Epithelial cell of esophagus (primary cell): Measurements from ENCODE around the gene SPEM3.

Experiments
- DNase-seq: peaks from one replicate; pipeline ENCODE4 v3.0.0; 2010; ENCODE audit warnings: low read depth
- H3K4me3 ChIP-seq: 2 replicates; pipeline ENCODE4 v1.5.1; 2011; ENCODE audit warnings: mild to moderate bottlenecking, low read length, control low read depth
- TF ChIP-seq, protein P1 (sequence below): IDR thresholded peaks from 2 replicates; pipeline ENCODE4 v1.5.1; 2011; ENCODE audit warnings: low read depth, mild to moderate bottlenecking, low read length, control low read depth, inconsistent platforms; ENCODE audit not compliant: insufficient read depth; ENCODE audit errors: missing control alignments

Gene SPEM3

DNA sequence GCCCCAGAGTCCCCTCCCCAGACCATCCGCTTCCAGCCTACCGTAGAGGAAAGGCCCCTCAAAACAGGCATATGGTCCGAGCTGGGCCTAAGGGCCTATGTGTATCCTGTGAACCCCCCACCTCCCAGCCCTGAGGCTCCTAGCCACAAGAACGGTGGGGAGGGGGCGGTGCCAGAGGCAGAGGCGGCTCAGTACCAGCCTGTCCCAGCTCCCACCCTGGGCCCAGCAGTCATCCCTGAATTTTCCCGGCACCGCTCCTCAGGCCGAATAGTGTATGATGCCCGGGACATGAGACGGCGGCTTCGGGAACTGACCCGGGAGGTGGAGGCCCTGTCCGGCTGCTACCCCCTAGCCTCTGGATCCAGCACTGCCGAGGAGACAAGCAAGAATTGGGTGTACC, 7.5 kb upstream of the SPEM3 start:
- TF ChIP-seq, protein P1, sequence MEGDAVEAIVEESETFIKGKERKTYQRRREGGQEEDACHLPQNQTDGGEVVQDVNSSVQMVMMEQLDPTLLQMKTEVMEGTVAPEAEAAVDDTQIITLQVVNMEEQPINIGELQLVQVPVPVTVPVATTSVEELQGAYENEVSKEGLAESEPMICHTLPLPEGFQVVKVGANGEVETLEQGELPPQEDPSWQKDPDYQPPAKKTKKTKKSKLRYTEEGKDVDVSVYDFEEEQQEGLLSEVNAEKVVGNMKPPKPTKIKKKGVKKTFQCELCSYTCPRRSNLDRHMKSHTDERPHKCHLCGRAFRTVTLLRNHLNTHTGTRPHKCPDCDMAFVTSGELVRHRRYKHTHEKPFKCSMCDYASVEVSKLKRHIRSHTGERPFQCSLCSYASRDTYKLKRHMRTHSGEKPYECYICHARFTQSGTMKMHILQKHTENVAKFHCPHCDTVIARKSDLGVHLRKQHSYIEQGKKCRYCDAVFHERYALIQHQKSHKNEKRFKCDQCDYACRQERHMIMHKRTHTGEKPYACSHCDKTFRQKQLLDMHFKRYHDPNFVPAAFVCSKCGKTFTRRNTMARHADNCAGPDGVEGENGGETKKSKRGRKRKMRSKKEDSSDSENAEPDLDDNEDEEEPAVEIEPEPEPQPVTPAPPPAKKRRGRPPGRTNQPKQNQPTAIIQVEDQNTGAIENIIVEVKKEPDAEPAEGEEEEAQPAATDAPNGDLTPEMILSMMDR = no peak
- no peak for DNase-seq
- no peak overlapping the region for H3K4me3 ChIP-seq

DNA sequence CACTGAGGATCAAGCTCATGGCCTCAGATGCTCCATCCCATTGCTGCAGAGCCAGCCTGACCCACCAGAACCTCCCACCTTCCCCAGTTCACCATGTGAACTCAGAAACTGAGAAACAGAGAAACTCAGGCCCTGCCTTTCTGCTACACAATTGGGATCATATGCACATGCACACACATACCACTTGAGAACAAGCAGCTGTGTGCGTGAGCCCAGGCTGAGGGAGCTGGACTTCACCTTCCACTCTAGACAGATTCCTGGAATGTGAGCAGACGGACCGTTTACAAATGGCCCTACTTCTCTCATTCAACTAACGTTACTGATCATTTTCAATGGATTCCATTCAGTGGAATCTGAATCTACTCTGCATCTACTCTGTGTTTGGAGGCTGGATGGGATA, 5.0 kb upstream of the SPEM3 start:
- TF ChIP-seq, protein P1 = no peak
- no peak overlapping the region for H3K4me3 ChIP-seq
- no peak for DNase-seq

DNA sequence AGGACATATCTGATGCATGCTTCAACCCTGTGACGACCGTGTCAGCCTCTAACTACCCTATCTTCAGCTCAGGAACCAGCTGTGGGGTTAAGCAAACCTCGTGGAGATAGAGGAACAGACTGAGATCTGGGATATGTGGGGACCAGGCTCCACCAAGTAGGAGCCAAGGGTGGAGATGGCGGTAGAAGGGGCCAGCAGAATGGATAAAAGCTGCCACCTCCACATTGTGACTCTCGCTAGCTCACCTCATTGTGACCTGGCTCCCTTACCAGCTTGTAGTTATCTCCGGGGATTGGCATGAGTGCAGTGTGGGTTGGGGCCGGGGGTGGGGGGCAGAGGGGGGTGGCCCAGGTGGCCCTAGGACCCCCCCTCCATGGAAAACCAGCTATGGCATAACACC, 3.3 kb upstream of the SPEM3 start, which contains the start of gene SPEM2:
Gene SPEM2, plus strand, starts transcription at position 301 of the 400 bp plus-strand sequence. Its CDS starts 73 bp downstream, at position 374.
- TF ChIP-seq, protein P1 = no peak
- no peak for DNase-seq
- no peak within 1 kb of the TSS for H3K4me3 ChIP-seq

DNA sequence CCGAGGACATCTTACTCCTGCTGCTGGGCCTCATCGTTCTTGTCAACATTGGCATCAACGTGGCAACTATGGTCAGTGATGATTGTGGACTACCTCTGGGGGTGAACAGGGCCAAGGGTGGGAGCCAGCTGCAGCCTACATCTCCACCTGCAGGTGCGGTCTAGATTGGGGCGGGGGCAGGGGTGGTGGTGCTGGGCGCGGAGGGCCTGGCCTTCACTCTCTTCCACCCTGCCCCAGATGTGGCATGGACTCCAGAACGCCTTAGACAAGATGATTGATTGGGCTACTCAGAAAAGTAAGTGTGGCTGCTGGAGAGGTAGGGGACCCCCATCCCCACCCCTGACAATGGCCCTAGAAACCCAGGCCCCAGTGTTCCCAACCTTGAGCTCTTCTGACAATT, 2.9 kb upstream of the SPEM3 start:
- no peak for DNase-seq
- TF ChIP-seq, protein P1 = no peak
- no peak overlapping the region for H3K4me3 ChIP-seq

DNA sequence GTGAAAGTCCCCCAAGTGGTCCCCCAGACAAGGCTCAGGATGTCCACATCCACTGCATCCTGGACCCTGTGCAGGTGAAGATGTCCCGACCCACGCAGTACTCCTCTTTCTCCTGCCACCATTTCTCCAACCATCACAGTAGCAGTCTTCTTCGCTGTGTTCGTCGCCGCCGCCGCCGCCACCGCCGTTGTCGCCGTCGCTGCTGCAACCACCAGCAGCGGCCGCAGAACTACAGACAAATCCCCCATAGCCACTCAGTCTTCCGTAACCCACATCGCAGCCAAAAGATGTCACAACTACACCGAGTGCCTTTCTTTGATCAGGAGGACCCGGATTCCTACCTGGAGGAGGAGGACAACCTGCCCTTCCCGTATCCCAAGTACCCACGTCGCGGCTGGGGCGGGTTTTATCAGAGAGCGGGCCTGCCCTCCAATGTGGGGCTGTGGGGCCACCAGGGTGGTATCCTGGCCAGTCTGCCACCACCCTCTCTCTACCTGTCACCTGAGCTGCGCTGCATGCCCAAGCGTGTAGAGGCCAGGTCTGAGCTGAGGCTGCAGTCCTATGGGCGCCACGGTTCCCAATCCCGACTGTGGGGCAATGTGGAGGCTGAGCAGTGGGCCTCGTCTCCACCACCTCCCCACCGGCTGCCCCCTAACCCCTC, 2.3 kb upstream of the SPEM3 start:
- DNase-seq = no peak
- H3K4me3 ChIP-seq = no peak overlapping the region
- TF ChIP-seq, protein P1 = no peak

DNA sequence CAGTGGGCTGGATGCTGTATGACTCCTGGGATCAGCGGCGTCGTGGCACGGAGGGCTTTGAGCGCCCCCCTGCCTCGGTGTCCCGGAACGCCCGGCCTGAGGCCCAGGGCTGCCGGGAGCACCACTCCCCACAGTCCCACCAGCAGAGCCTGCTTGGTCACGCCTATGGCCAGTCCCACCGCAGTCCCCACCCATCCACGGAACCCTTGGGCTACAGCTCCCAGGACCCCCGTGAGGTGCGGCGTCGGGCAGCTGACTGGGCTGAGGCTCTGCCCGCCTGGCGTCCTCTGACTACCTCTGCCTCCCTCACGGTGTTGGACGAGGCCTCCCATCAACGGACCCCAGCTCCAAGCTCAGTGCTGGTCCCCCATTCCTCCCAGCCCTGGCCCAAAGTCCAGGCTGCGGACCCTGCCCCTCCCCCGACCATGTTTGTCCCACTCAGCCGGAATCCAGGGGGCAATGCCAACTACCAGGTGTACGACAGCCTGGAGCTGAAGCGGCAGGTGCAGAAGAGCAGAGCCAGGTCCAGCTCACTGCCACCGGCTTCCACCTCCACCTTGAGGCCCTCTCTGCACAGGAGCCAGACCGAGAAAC, 1.7 kb upstream of the SPEM3 start:
- H3K4me3 ChIP-seq = no peak overlapping the region
- DNase-seq = no peak
- TF ChIP-seq, protein P1 = no peak

DNA sequence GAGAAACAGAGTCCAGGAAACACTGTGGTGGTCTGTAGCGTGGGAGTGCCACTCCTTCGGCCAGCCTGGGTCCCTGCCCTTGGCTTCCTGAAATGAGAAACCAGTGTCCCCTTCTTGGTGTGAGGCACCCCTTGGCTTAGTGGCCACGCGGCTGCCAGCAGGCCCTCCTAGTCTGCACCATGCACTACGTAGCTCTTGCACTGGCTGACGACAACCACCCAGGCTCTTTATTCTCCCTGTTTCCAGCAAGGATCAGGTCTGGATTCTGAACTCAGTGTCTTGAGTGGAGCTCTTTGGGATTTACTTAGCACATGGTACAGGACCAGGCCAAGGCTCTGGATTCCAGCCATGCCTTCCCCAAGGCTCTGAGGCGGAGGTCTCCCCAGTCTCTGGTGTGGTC, 1.1 kb upstream of the SPEM3 start:
- no peak overlapping the region for H3K4me3 ChIP-seq
- TF ChIP-seq, protein P1 = no peak
- DNase-seq = no peak
